Stimulated activated CD8-positive, alpha-beta memory T cell treated with anti-CD3 and anti-CD28 coated beads, Interleukin-15, amount 100 ng/mL, for 1 hour (primary cell): ENCODE results near the gene HELZ2.

Experiments
- DNase-seq: peaks from one replicate; pipeline ENCODE4 v3.0.0-alpha.2; 2020; ENCODE audit warnings: low read depth

The HELZ2 gene

DNA sequence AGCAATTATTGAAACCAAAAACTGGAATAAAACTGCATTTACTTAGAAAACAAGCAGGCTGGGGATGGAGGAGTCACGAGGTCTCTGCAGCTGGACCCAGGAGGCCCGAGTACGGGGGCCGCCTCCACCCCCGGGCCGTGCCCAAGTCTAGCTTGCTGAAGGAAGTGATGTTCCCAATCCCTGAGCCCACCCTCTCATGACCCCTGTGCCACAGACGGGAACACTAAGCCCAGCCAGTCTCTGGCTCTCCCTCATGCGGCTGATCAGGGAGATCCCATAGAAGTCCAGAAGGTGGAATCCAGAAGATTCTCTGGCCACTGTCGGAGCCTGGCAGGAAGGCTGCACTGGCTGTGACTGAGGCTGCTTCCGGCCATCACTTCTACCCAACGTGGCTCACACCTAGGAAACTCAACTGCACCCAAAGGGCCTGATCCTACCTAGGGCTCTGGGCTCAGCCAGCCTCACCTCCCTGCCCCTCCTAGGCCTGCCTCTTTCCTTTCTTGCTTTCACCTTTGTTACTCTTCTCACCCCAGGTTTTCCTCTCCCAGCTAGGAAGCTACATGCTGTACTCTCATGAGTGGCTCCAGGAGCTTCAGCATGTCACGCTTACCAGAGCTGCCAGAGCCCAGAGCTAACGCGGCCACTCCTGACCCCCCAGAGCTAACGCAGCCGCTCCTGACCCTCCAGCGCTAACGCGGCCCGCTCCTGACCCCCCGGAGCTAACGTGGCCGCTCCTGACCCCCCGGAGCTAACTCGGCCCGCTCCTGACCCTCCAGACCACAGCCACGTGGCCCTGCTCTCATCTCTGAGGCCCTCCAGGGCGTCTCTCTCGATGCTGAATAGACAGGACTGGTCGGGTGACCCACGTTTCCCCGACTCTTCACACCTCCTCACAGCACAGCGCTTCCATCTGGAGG lies 24.7 kb upstream of the HELZ2 start:
- DNase-seq, result no peak

DNA sequence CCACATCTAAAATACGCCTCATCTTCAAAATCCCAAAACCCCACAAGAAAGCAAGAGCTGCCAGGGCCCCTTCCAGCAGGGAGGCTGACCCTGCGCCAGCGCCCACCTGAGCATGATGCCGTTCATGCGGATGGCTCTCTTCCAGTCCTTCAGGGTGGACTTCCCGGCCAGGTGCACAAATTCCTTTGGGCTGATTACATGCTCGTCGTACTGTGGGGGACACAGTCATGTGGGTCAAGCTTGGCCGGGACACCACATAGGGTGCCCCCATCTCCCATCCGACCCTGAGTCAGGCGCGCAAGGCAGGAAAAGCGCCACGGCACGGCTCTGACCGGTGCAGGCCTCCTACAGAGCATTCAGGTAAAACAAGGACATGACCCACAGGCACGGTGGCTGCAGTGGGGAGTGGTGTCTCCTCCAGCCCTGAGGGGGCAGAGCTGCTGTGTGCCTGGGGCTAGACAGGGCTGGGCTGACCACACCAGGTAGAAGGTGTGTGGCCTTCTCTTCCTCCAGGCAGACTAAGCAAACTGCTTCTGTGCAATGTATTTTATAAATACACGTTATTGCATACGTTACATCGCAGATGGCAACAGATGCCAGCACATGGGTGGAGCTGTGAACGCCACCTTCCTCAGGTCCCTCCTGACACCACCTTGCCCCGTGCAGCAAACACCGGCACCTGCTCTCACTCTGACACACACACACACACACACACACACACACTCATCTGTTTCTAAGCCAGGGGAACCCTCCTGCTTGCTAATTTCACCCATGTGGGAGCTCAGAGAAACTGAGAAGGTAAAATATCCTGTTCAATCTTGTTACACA lies 23.8 kb upstream of the HELZ2 start:
- DNase-seq, result no peak

DNA sequence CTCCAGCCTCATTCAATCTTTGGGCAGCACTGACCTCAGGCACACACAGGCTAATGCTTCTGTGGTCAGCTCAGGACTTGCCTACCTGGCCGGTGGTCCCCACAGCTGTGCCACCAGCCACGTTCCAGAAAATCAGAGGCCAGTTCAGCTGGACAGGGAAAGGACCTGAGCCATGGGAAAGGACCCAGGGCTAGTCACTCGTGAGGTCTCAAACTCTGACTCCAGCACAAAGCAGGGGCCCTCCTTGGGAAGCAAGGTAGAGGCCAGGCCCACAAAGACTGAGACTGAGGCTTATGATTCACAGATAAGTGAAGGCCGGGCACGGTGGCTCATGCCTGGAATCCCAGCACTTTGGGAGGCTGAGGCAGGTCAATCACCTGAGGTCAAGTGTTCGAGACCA lies 22.4 kb upstream of the HELZ2 start:
- no peak for DNase-seq

DNA sequence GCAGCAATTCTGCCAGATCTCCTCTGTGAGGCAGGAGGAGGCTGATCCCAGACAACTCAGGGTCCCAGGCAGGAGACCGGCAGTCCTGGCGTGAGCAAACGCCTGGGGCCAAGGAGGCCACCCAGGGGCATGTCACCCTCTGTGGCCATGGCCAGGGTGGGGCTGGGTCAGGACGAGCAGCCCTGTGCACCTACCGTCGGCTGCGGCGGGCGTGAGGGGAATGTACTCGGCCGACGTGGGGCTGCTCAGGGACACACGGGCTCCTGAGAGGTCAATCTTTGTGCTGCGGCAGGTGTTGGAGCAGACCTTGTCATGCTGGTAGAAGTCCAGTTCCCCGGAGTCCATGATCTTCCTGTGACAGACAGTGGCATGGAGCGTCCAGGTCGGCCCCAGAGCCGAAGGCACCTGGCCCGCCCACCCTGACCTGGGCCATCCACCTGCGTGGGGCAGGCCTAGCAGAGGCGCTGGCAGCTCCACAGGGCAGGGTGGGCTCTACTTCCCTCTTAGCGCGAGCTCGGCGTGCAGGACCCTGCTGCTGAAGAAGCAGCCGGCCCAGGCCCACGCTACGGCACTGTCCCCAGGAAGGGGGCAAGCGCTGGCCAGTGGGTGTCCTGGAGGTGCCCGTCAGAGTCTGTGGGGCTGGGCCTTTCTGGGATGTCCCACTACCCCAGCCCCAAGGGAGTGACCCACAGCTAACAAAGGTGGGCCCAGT lies 21.5 kb upstream of the HELZ2 start:
- no peak for DNase-seq

DNA sequence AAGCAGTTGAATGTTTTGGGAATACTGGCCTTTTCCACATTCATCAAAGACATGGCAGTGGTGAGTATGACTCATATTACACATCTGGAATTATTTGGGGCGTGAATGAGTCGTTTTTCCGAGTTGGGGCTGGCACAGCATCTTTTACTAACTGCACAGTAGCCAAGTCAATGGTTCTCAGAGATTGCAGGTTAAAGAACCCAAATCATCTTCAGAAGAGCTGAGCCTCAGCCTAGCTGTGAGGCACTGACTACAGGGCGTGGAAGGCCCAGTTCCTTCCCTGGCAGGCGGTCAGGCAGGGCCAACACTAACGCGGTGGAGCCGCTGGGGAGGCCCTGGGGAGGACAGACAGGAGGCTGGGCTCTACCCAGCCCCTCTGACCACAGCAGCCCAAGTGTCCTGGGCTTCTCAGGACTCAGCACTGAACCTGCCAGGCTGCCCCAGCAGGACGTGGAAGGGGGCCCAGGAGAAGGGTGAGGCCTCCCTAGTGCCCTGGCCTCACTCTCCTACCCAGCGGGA lies 20.1 kb upstream of the HELZ2 start:
- DNase-seq, result no peak

DNA sequence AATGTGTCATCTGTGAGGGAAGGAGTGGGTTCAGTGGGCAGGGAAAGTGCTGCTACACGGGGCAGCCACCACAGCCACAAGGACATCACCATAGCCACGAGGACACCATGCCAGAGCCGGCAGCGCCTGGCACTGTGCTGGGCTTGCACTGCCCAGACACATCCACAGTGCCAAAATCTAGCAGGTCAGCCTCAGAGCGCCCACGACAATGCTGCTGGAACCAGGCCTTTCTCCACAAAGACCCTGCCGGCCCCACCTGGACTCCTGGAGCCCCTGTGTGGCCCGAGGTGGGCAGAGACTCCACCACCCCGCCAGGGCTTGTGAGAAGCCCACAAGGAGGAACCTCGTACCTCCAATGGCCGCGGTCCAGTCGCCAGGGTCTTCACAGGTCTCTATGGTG lies 18.6 kb upstream of the HELZ2 start:
- no peak for DNase-seq

- no peak for DNase-seq
These were observed 17.8 kb upstream of the HELZ2 start for GRCh38 chr20:63591786-63592355.

- DNase-seq, result no peak
These were observed 17.1 kb upstream of the HELZ2 start for GRCh38 chr20:63591147-63591533.

GRCh38 chr20:63590218-63591146 lies 16.4 kb upstream of the HELZ2 start:
- DNase-seq, result no peak

DNA sequence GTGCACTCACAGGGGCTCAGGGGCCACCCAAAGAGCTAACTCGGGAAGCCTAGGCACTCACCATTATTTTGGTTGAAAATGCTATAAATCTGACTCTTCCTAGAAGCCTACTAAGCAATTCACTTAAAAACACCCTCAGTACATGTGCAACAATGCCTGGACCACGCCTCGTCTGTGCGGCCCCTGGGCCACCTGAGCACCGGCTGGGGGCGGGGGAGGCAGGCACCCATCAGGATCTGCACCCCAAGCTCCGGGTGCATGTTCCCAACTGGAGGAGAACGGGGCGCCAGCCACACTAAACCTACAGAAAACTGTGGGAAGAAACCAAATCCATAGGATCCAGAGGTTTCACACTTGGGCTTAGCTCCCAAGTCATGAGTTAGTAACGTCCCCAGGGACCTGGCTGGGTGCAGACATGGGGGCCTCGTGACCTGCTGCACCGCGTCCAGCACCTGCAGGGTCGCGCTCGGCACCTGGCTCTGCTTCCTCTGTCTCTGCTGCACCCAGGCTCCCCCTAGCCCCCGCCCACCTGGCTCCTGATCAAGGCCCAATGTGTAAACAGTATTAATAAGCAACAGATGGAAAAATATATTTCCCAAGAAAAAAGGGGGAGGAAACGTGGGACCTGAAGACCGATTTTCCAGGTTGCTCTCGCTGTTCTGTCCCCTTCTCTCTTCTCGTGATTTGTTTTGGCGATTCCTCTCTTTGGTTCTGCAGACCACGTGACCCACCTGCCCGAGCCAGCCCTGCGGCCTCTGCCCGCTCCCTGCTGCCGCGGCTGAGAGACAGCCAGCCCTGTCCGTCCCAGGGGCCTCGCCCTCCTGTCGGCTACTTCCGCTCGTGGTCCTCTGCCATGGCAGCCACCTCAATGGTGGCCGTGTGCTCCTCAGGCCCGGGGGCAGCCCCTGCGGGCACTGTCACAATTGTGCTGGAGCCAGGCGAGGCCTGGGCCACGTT lies 15.5 kb upstream of the HELZ2 start:
- no peak for DNase-seq

DNA sequence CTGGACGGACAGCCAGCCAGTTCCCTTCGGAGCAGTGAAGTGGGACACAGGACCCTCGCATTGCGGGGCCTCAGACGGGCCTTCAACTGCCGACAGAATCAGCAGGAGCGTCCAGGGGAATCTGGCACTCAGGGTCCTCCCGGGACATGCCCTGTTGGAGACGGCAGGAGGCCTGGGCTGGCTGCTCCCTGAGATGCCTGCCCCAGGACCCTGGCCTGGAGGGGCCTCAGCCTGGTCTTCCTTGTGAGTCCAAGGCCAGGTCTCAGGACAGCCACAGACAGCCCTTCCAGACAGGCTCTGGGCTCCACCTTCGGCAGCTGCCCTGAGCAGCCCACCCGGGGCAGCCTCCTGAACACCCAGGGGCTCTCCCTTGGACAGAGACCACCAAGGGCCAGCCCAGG lies 14.6 kb upstream of the HELZ2 start:
- DNase-seq, result no peak

- no peak for DNase-seq
These were observed 13.9 kb upstream of the HELZ2 start for GRCh38 chr20:63587776-63588591.

DNA sequence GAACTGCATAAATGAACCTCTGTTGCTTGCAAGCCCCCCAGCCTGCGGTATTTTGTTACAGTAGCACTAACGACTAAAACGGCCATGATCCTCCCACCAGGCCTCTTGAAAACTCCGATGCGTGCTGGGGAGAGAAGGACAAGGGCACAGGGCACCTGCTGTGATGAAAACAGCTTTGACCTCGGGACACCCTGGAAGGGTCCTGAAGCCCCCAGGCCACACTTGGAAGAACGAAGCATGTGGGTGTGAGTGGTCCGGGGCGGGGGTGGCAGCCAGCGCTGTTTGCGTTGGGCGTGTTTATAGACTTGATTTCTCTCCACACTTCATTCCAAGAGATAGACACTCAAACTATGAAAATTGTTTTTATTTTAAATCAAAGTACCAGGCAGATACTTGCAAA lies 13.2 kb upstream of the HELZ2 start:
- DNase-seq, result no peak

DNA sequence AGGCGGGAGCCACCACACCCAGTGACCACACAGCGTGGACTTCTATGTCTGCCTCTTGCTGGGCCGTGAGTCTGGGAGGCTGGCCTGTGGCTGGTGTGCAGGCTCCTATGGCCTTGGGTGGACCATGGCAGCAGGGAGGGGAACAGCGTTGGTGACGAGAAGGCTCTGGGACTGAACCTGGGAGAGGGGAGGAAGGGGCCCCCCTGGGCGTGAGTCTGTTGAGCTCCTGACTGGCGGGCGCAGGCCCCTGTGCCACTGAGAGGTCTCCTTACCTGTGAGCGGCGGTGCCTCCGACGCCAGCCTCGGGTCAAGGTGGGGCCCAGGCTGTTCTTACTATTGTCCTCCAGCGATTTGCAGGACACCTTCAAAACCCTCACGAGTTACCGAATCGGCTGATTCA lies 12.8 kb upstream of the HELZ2 start:
- DNase-seq, result no peak

DNA sequence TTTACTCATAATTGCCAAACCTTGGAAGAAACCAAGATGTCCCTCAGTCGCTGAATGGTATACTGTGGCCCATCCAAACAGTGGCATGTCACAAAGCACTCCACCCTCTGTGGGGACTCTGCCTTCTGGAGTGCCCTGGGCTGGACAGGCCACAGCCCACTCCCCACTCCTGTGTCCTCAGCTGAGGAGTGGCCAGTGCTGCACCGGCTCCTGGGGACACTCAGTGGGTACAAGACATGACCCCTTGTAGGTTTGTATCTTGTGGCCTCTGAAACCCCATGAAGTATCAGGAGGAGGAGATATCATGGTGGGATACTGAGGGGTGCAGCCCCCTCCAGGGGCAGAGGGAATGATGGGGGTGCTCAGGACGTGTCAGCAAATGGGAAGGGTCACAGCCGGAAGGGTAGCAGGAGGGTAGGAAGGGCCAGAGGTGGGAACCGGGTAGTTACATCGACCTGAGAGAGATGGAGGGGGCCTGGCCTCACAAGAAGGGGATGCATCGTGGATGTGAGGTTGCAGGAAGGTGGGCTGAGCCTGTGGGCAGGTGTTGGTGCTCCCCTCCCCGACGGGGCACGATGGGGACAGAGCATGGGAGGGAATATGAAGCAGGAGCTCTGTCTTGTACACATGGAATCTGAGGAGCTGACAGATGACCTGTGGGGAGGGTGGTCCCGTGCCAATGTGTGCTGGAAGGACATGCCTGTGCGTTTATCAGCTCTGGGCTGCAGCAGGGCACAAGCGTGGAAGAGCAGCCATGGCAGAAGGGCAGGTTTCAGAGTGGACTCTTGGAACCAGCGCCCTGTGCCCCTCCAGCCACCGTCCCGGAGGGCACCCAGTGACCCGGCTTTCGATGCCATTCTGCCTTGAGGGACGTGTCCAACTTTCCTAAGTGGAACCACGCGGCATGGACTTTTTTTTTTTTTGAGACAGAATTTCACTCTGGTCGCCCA lies 11.9 kb upstream of the HELZ2 start:
- no peak for DNase-seq

DNA sequence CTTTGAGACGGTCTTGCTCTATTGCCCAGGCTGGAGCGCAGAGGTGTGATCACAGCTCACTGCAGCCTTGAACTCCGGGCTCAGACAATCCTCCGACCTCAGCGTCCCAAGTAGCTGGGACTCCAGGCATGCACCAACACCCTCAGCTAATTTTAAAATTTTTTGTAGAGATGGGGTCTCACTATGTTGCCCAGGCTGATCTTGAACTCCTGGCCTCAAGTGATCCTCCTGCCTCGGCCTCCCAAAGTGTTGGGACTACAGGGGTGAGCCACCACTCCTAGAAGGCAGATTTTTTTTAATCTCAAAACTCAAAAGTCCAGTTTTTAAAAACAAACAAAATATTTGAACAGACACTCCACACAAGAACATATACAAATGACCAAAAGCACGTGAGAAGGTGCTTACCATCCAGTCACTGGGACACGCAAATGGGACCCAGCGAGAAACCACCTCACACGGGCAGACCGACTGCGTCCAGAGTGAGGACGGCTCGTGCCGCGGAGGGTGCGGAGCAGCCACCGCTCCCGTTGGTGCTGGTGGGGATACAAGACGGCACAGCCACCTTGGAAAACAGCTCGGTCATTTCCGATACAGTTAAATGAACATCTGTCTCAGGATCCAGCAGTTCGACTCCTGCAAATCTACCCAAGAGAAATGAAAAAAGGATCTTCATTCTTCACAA lies 8.5 kb upstream of the HELZ2 start:
- no peak for DNase-seq
